IMR-90 (cell line): Measurements from ENCODE around the gene HOXB8. TPM values are rescaled to one million over a fixed set of nuclear protein-coding genes. Genes with fewer than 3 reads are reported as not detected.

Experiments used
- ATAC-seq: fragments of 200-7000 bp; cut with Tn5 transposase; 2 replicates; pipeline ENCODE4 v1.9.1; 2020; ENCODE audit warnings: low read depth, mild to moderate bottlenecking, moderate library complexity
- BruUV-seq: library from RNA; stranded (reverse); fragments of 400-500 nt; replicated peaks from 2 replicates; lab custom pipeline; 2021; lab: Mats Ljungman, UMichigan
- CTCF ChIA-PET: fragments of 300-600 bp; formaldehyde crosslinking; extraction: SDS; loops from one replicate; lab custom pipeline; 2021; ENCODE audit warnings: antibody characterized with exemption; lab: Yijun Ruan, JAX
- POLR2A ChIA-PET: fragments of 300-600 bp; sonication (Branson Sonifier 250); formaldehyde crosslinking; loops from one replicate; lab custom pipeline; 2022; ENCODE audit warnings: antibody characterized with exemption; ENCODE audit not compliant: unreplicated experiment; lab: Charles Lee
- DNase-seq: peaks from one replicate; pipeline ENCODE4 v3.0.0; 2013
- H2AFZ ChIP-seq: replicated peaks from 2 replicates; pipeline ENCODE3; 2013; ENCODE audit warnings: low read length, mild to moderate bottlenecking; ENCODE audit not compliant: poor library complexity
- H2AK5ac ChIP-seq: 2 replicates; pipeline ENCODE4 v1.6.1; 2013; ENCODE audit warnings: low read depth, low read length, inconsistent platforms
- H2AK9ac ChIP-seq: replicated peaks from 2 replicates; pipeline ENCODE3; 2013; ENCODE audit warnings: mild to moderate bottlenecking, low read depth, low read length, moderate library complexity; ENCODE audit not compliant: poor library complexity
- H2BK120ac ChIP-seq: 2 replicates; pipeline ENCODE4 v1.6.1; 2013; ENCODE audit warnings: low read depth, low read length, inconsistent platforms
- H2BK15ac ChIP-seq: 3 replicates; pipeline ENCODE4 v1.6.1; 2013; ENCODE audit warnings: low read depth, low read length, inconsistent platforms
- H2BK20ac ChIP-seq: 2 replicates; pipeline ENCODE4 v1.6.1; 2013; ENCODE audit warnings: low read depth, mild to moderate bottlenecking, inconsistent platforms, low read length, moderate library complexity
- H2BK5ac ChIP-seq: 2 replicates; pipeline ENCODE4 v1.6.1; 2013; ENCODE audit warnings: mild to moderate bottlenecking, low read depth, low read length, inconsistent platforms; ENCODE audit not compliant: poor library complexity, severe bottlenecking
- H3K14ac ChIP-seq: replicated peaks from 2 replicates; pipeline ENCODE4 v1.6.1; 2013; ENCODE audit warnings: low read depth, low read length, inconsistent platforms
- H3K18ac ChIP-seq: 2 replicates; pipeline ENCODE4 v1.6.1; 2013; ENCODE audit warnings: low read depth, low read length, control low read depth
- H3K23ac ChIP-seq: 2 replicates; pipeline ENCODE4 v1.6.1; 2013; ENCODE audit warnings: low read depth, low read length, inconsistent platforms
- H3K27ac ChIP-seq: 2 replicates; pipeline ENCODE4 v1.5.1; 2013; ENCODE audit warnings: mild to moderate bottlenecking, control low read depth, low read length; ENCODE audit not compliant: insufficient read depth
- H3K27me3 ChIP-seq: 2 replicates; pipeline ENCODE4 v1.6.1; 2013; ENCODE audit warnings: low read length; ENCODE audit not compliant: control insufficient read depth, insufficient read depth
- H3K36me3 ChIP-seq: 2 replicates; pipeline ENCODE4 v1.6.1; 2013; ENCODE audit warnings: low read length, mixed read lengths; ENCODE audit not compliant: control insufficient read depth, insufficient read depth
- H3K4ac ChIP-seq: 2 replicates; pipeline ENCODE4 v1.6.1; 2013; ENCODE audit warnings: low read depth, low read length, inconsistent platforms
- H3K4me1 ChIP-seq: 2 replicates; pipeline ENCODE4 v1.6.1; 2013; ENCODE audit warnings: low read length, mixed read lengths; ENCODE audit not compliant: control insufficient read depth, insufficient read depth
- H3K4me2 ChIP-seq: 2 replicates; pipeline ENCODE4 v1.6.1; 2013; ENCODE audit warnings: low read depth, mild to moderate bottlenecking, control low read depth, low read length, moderate library complexity
- H3K4me3 ChIP-seq: 2 replicates; pipeline ENCODE4 v1.5.1; 2013; ENCODE audit warnings: low read depth, mild to moderate bottlenecking, control low read depth, low read length, moderate library complexity; ENCODE audit not compliant: insufficient read depth
- H3K56ac ChIP-seq: 2 replicates; pipeline ENCODE4 v1.6.1; 2013; ENCODE audit warnings: low read length, inconsistent platforms; ENCODE audit not compliant: insufficient read depth; ENCODE audit errors: extremely low read depth
- H3K79me1 ChIP-seq, 2 experiments: 2 replicates each; pipeline ENCODE4 v1.6.1; 2013; ENCODE audit warnings: low read length in 2 of 2, inconsistent platforms in 1 of 2, low read depth in 1 of 2
- H3K9ac ChIP-seq: 2 replicates; pipeline ENCODE4 v1.6.1; 2013; ENCODE audit warnings: low read depth, low read length, control low read depth
- H3K9me1 ChIP-seq: 2 replicates; pipeline ENCODE4 v1.6.1; 2013; ENCODE audit warnings: low read length, inconsistent platforms; ENCODE audit not compliant: insufficient read depth
- H3K9me3 ChIP-seq: 2 replicates; pipeline ENCODE4 v1.6.1; 2013; ENCODE audit warnings: low read length; ENCODE audit not compliant: control insufficient read depth, insufficient read depth
- H4K20me1 ChIP-seq: 2 replicates; pipeline ENCODE4 v1.6.1; 2013; ENCODE audit warnings: low read length, inconsistent platforms; ENCODE audit not compliant: insufficient read depth
- H4K5ac ChIP-seq: 2 replicates; pipeline ENCODE4 v1.6.1; 2013; ENCODE audit warnings: mild to moderate bottlenecking, low read depth, low read length, control low read depth
- H4K8ac ChIP-seq, 2 experiments: 2 replicates each; pipeline ENCODE4 v1.6.1; 2013; ENCODE audit warnings: low read depth in 2 of 2, low read length in 2 of 2, control low read depth in 1 of 2, inconsistent platforms in 1 of 2
- H4K91ac ChIP-seq: 2 replicates; pipeline ENCODE4 v1.6.1; 2013; ENCODE audit warnings: low read depth, low read length, inconsistent platforms; ENCODE audit not compliant: insufficient read depth
- BHLHE40 ChIP-seq: fragments of 150-350 bp; IDR thresholded peaks from 2 replicates; pipeline ENCODE4 v1.6.1; 2016; ENCODE audit warnings: mild to moderate bottlenecking, low read depth, low read length
- CEBPB ChIP-seq: IDR thresholded peaks from 2 replicates; pipeline ENCODE4 v1.6.1; 2012; ENCODE audit warnings: low read depth, low read length, improper control_type of control experiment
- CHD1 ChIP-seq: IDR thresholded peaks from 2 replicates; pipeline ENCODE4 v1.6.1; 2012; ENCODE audit warnings: low read depth, low read length, improper control_type of control experiment
- MAFK ChIP-seq: IDR thresholded peaks from 2 replicates; pipeline ENCODE4 v1.6.1; 2012; ENCODE audit warnings: low read depth, low read length, improper control_type of control experiment
- MAZ ChIP-seq: IDR thresholded peaks from 2 replicates; pipeline ENCODE4 v1.6.1; 2012; ENCODE audit warnings: low read depth, mild to moderate bottlenecking, low read length, improper control_type of control experiment, moderate library complexity, borderline replicate concordance
- NFE2L2 ChIP-seq: fragments of 150-350 bp; IDR thresholded peaks from 2 replicates; pipeline ENCODE4 v1.6.1; 2016; ENCODE audit warnings: low read depth, mild to moderate bottlenecking, low read length
- POLR2A ChIP-seq: IDR thresholded peaks from 2 replicates; pipeline ENCODE4 v1.6.1; 2012; ENCODE audit warnings: mild to moderate bottlenecking, low read depth, low read length
- RAD21 ChIP-seq: IDR thresholded peaks from 2 replicates; pipeline ENCODE4 v1.6.1; 2012; ENCODE audit warnings: low read length, improper control_type of control experiment
- RCOR1 ChIP-seq: IDR thresholded peaks from 2 replicates; pipeline ENCODE4 v1.6.1; 2012; ENCODE audit warnings: mild to moderate bottlenecking, low read length, improper control_type of control experiment; ENCODE audit not compliant: insufficient replicate concordance
- RFX5 ChIP-seq: IDR thresholded peaks from 2 replicates; pipeline ENCODE4 v1.8.0; 2012; ENCODE audit warnings: low read depth, mild to moderate bottlenecking, low read length, moderate library complexity
- SMC3 ChIP-seq: fragments of 150-350 bp; IDR thresholded peaks from 2 replicates; pipeline ENCODE4 v1.6.1; 2016; ENCODE audit warnings: low read depth, mild to moderate bottlenecking, antibody characterized with exemption, low read length, moderate library complexity
- USF2 ChIP-seq: fragments of 150-350 bp; IDR thresholded peaks from 2 replicates; pipeline ENCODE4 v1.6.1; 2017; ENCODE audit warnings: mild to moderate bottlenecking, antibody characterized with exemption, low read length, low read depth
- WGBS, 2 experiments: methylation state at CpG; one replicate each; pipeline versions ENCODE4 v1.1.5 to v1.1.7; 2013; ENCODE audit warnings: missing lambda C conversion rate in 2 of 2; ENCODE audit not compliant: insufficient read length in 1 of 2; ENCODE audit errors: extremely low coverage in 2 of 2; 5-methylcytosine and 5-hydroxymethylcytosine counted together
- dilution Hi-C: fragments of 300-500 bp; cut with HindIII; formaldehyde crosslinking; loops from one replicate; pipeline ENCODE4 v1.14.3; 2018; ENCODE audit warnings: low sequenced_read_pairs; ENCODE audit not compliant: unreplicated experiment
- in situ Hi-C: fragments of 300-500 bp; cut with MboI; formaldehyde crosslinking; loops from 3 replicates; pipeline ENCODE4 v1.14.3; 2019; ENCODE audit warnings: low sequenced_read_pairs, inconsistent platforms, mixed read lengths
- intact Hi-C: fragments of 100-400 bp; cut with micrococcal nuclease; formaldehyde crosslinking; loops from 2 replicates; pipeline ENCODE4 v1.10.0; 2022
- polyA plus RNA-seq, 3 experiments: library from polyadenylated mRNA; depleted of rRNA; stranded (reverse); fragments of >200 nt; gene quantifications; 2 replicates each; pipeline ENCODE4 v1.2.3, GENCODE V29; 2012; ENCODE audit warnings: low replicate concordance in 1 of 3
- total RNA-seq: library from RNA; depleted of rRNA; stranded (reverse); fragments of >200 nt; gene quantifications from 2 replicates; pipeline ENCODE4 v1.2.3, GENCODE V29; 2012
- TF ChIP-seq, protein P1 (sequence below): conservative IDR thresholded peaks from 2 replicates; pipeline ENCODE4 v1.5.1; 2012; ENCODE audit warnings: mild to moderate bottlenecking, low read depth, low read length, improper control_type of control experiment

HOXB8 gene
- total and polyA plus RNA-seq, 2 of the 4 experiments (the other 2 are of a cell fraction), result 0.54 to 5.3 TPM

- H3K4me2 ChIP-seq, result no peak overlapping the region
- no peak overlapping the region for H3K18ac ChIP-seq
- dilution Hi-C loops (no loop called here), in situ Hi-C loops (no loop called here), intact Hi-C loops (no loop called here)
- ChIA-PET POLR2A (no interaction called here), CTCF (no interaction called here)
- H2AK5ac ChIP-seq, result no peak overlapping the region
- H3K27me3 ChIP-seq, result no peaks in the 10 kb centered on the region
- no peak overlapping the region for H4K5ac ChIP-seq
- no peak overlapping the region for H3K4me3 ChIP-seq
- no peak overlapping the region for H2BK120ac ChIP-seq
- H4K91ac ChIP-seq, result no peak overlapping the region
- no peak overlapping the region for H2BK20ac ChIP-seq
- TF ChIP-seq POLR2A (no peak), RFX5 (no peak), NFE2L2 (no peak), SMC3 (no peak), USF2 (no peak), CEBPB (no peak), BHLHE40 (no peak), CHD1 (no peak), MAFK (no peak), RAD21 (no peak), RCOR1 (no peak), MAZ (no peak)
- TF ChIP-seq, protein P1, sequence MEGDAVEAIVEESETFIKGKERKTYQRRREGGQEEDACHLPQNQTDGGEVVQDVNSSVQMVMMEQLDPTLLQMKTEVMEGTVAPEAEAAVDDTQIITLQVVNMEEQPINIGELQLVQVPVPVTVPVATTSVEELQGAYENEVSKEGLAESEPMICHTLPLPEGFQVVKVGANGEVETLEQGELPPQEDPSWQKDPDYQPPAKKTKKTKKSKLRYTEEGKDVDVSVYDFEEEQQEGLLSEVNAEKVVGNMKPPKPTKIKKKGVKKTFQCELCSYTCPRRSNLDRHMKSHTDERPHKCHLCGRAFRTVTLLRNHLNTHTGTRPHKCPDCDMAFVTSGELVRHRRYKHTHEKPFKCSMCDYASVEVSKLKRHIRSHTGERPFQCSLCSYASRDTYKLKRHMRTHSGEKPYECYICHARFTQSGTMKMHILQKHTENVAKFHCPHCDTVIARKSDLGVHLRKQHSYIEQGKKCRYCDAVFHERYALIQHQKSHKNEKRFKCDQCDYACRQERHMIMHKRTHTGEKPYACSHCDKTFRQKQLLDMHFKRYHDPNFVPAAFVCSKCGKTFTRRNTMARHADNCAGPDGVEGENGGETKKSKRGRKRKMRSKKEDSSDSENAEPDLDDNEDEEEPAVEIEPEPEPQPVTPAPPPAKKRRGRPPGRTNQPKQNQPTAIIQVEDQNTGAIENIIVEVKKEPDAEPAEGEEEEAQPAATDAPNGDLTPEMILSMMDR, result no peak
- peaks cover 5% of the 10 kb centered on the region for H3K4me1 ChIP-seq
- H2AK9ac ChIP-seq, result no peak overlapping the region
- H3K79me1 ChIP-seq, result peaks cover 16 to 46% of the 10 kb centered on the region in 2 experiments; a peak in 3 of 4 replicates
- H4K8ac ChIP-seq, result no peak overlapping the region
- H3K9ac ChIP-seq, result no peak overlapping the region
- no peak overlapping the region for H3K14ac ChIP-seq
- H3K36me3 ChIP-seq, result peaks cover 7% of the 10 kb centered on the region
- WGBS, 2 experiments, result 80% methylated on average over 4 of the region's 21 CpGs; no CpG with 5 or more reads in 1 of the 2 experiments
- H2AFZ ChIP-seq, result no peak overlapping the region
- no peak for ATAC-seq
- BruUV-seq, result no TSS peak
- peaks cover 7% of the 10 kb centered on the region; the same call in 1 of the 2 replicates for H4K20me1 ChIP-seq
- no peak overlapping the region for H2BK5ac ChIP-seq
- H3K27ac ChIP-seq, result no peak overlapping the region
- H2BK15ac ChIP-seq, result no peak overlapping the region
- no peak overlapping the region for H3K23ac ChIP-seq
- H3K56ac ChIP-seq, result no peak overlapping the region
- no peak for DNase-seq
- H3K9me3 ChIP-seq, result no peaks in the 10 kb centered on the region
- no peak overlapping the region for H3K4ac ChIP-seq
- H3K9me1 ChIP-seq, result 0 out of 2 replicates have a peak, but pooled peaks cover 3% of the 10 kb centered on the region
Measured at GRCh38 chr17:48603959-48604769, 10.9 kb downstream of the HOXB8 start.
